ENCODE measurements around the gene ATMIN.

ATMIN gene

GRCh38 chr16:81067166-81067565, 31.5 kb downstream of the ATMIN start:
- DNase-seq (ENCODE audit: low spot score) = no peak

GRCh38 chr16:81069063-81069462, 33.4 kb downstream of the ATMIN start:
- DNase-seq (ENCODE audit: low spot score) = no peak

GRCh38 chr16:81070979-81071378, 35.3 kb downstream of the ATMIN start:
- no peak for DNase-seq (ENCODE audit: low spot score)

- no peak for DNase-seq (ENCODE audit: low spot score)
Measured at GRCh38 chr16:81071805-81072204, 36.2 kb downstream of the ATMIN start.

GRCh38 chr16:81073560-81074330, 38.1 kb downstream of the ATMIN start:
- DNase-seq (ENCODE audit: low spot score) = no peak

- DNase-seq (ENCODE audit: low spot score) = peak; percentile 91
Measured at GRCh38 chr16:81076566-81077075, 41.0 kb downstream of the ATMIN start.

- peak; percentile 96 for DNase-seq (ENCODE audit: low spot score)
Measured at GRCh38 chr16:81077076-81077940, 41.7 kb downstream of the ATMIN start, which contains the start of gene C16orf46. TSS of gene C16orf46 (minus strand) at chr16:81077238. CDS start at chr16:81063955, 13,283 bp downstream.

- DNase-seq (ENCODE audit: low spot score) = no peak
Measured at GRCh38 chr16:81080233-81080632, 44.6 kb downstream of the ATMIN start.

GRCh38 chr16:81081014-81081413, 45.4 kb downstream of the ATMIN start:
- DNase-seq (ENCODE audit: low spot score) = no peak

- DNase-seq (ENCODE audit: low spot score) = no peak
Measured at GRCh38 chr16:81088836-81089235, 53.2 kb downstream of the ATMIN start.

- no peak for DNase-seq (ENCODE audit: low spot score)
Measured at GRCh38 chr16:81094771-81095251, 59.2 kb downstream of the ATMIN start.

GRCh38 chr16:81095653-81095952, 60.0 kb downstream of the ATMIN start:
- DNase-seq (ENCODE audit: low spot score) = no peak

GRCh38 chr16:81095953-81096714, 60.5 kb downstream of the ATMIN start, which contains the start of gene GCSH:
TSS of gene GCSH (minus strand) at chr16:81096395. CDS start at chr16:81096278, 117 bp downstream.
- DNase-seq (ENCODE audit: low spot score) = peak; percentile 99

- no peak for DNase-seq (ENCODE audit: low spot score)
Measured at GRCh38 chr16:81096715-81097208, 61.1 kb downstream of the ATMIN start.

Measured in putamen (tissue), 1 donor.